SK-N-MC (cell line): Measurements from ENCODE around the gene RSU1.

Experiments used
- EZH2 ChIP-seq: fragments of 200-600 bp; sonication (generic); IDR thresholded peaks from one replicate; pipeline ENCODE4 v1.6.1; 2017; ENCODE audit warnings: antibody characterized with exemption
- FOXP2 ChIP-seq: optimal IDR thresholded peaks from 2 replicates; pipeline ENCODE3; 2011; ENCODE audit warnings: mild to moderate bottlenecking, moderate library complexity; ENCODE audit not compliant: insufficient read depth; ENCODE audit errors: extremely low read length, control extremely low read depth
- POLR2AphosphoS5 ChIP-seq: IDR thresholded peaks from 2 replicates; pipeline ENCODE4 v1.6.1; 2012; ENCODE audit warnings: mild to moderate bottlenecking, low read depth, low read length, borderline replicate concordance

DNA sequence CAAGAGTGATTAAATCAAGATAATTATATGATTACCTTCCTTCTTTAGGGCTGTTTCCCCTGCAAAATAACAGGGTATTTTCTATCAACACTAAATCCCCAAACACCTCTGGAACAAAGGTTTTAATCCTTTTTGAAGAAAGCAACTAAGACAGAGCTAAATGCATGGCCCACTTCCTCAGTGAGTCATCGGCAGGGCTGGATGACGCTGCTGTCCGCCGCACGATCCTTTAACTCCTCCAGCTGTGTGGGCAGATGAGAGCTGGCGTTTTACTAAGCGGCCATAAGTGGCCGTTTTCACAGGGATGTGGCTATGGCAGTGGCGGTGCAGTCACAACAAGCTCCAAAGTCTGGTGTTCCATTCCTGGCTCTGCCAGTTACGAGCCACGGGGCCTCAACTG is 219.6 kb downstream of the RSU1 start:
- no peak for TF ChIP-seq EZH2
- TF ChIP-seq POLR2AphosphoS5, result no peak
- TF ChIP-seq FOXP2, result no peak
